K562 (cell line): ENCODE data around the gene CLEC18A. TPM values are rescaled to one million over a fixed set of nuclear protein-coding genes. Genes with fewer than 3 reads are reported as not detected.

Experiments used
- ATAC-seq: fragments of 200-7000 bp; cut with Tn5 transposase; 3 replicates; pipeline ENCODE4 v1.9.1; 2020; ENCODE audit warnings: moderate library complexity
- BruUV-seq: library from RNA; stranded (reverse); fragments of 400-500 nt; replicated peaks from 2 replicates; lab custom pipeline; 2021; lab: Mats Ljungman, UMichigan
- CTCF ChIA-PET: fragments of 300-600 bp; formaldehyde crosslinking; extraction: SDS; loops from one replicate; lab custom pipeline; 2021; ENCODE audit warnings: low intra/inter-chr PET ratio; lab: Yijun Ruan, JAX
- POLR2A ChIA-PET: fragments of 300-600, 350-650 bp; sonication (Branson Sonifier 250); formaldehyde crosslinking; extraction: SDS; loops from one replicate; lab custom pipeline; 2021; ENCODE audit warnings: antibody characterized with exemption, inconsistent platforms; lab: Yijun Ruan, JAX
- DNase-seq, 4 experiments: peaks; one replicate each; pipeline versions ENCODE4 v3.0.0 to v3.0.0-alpha.2; 2011 to 2018; ENCODE audit warnings: low spot score in 3 of 4, mixed read lengths in 3 of 4; ENCODE audit errors: extremely low read depth in 1 of 4
- FAIRE-seq: peaks from 2 replicates; lab custom pipeline; 2011; peaks lifted over from hg19 to GRCh38; lab: Jason Lieb, UNC
- H2AFZ ChIP-seq: 2 replicates; pipeline ENCODE4 v1.6.0; 2011; ENCODE audit warnings: low read depth, low read length, control low read depth, inconsistent platforms
- H3K27ac ChIP-seq: fragments of 200-600 bp; 3 replicates; pipeline ENCODE4 v1.8.0; 2011; ENCODE audit warnings: low read depth, mild to moderate bottlenecking, control low read depth, inconsistent platforms, low read length, moderate library complexity, mixed read lengths; ENCODE audit errors: extremely low read depth
- H3K27me3 ChIP-seq, 2 experiments: fragments of 300-600 bp in 1 of 2; 2 replicates in 1 of 2; 3 replicates in 1 of 2; pipeline versions ENCODE4 v1.6.0 to v1.8.0; 2011; ENCODE audit warnings: inconsistent platforms in 2 of 2, low read length in 2 of 2, mild to moderate bottlenecking in 1 of 2, mixed read lengths in 1 of 2, moderate library complexity in 1 of 2; ENCODE audit not compliant: control insufficient read depth in 2 of 2, insufficient read depth in 2 of 2
- H3K36me3 ChIP-seq: fragments of 300-600 bp; 3 replicates; pipeline ENCODE4 v1.8.0; 2011; ENCODE audit warnings: mild to moderate bottlenecking, low read length, inconsistent platforms; ENCODE audit not compliant: control insufficient read depth, insufficient read depth
- H3K4me1 ChIP-seq, 2 experiments: fragments of 200-600 bp in 1 of 2; replicated peaks in 1 of 2; 2 replicates in 1 of 2; 3 replicates in 1 of 2; pipeline versions ENCODE4 v1.5.1 to v1.8.0; 2011; ENCODE audit warnings: inconsistent platforms in 2 of 2, low read length in 2 of 2, mild to moderate bottlenecking in 1 of 2, mixed read lengths in 1 of 2, moderate library complexity in 1 of 2; ENCODE audit not compliant: control insufficient read depth in 2 of 2, insufficient read depth in 2 of 2
- H3K4me2 ChIP-seq: 2 replicates; pipeline ENCODE4 v1.6.1; 2011; ENCODE audit warnings: low read length, control low read depth, inconsistent platforms, mixed read lengths; ENCODE audit not compliant: insufficient read depth
- H3K4me3 ChIP-seq: fragments of 200-600 bp; sonication (generic), shearing (Covaris generic); 2 replicates; pipeline ENCODE4 v1.5.1; 2016; ENCODE audit warnings: control low read depth, inconsistent platforms
- H3K79me2 ChIP-seq: fragments of 200-600 bp; 3 replicates; pipeline ENCODE4 v1.8.0; 2011; ENCODE audit warnings: low read length, inconsistent platforms; ENCODE audit not compliant: control insufficient read depth, insufficient read depth
- H3K9ac ChIP-seq, 2 experiments: 2 replicates each; pipeline versions ENCODE4 v1.6.0 to v1.6.1; 2011; ENCODE audit warnings: low read depth in 2 of 2, low read length in 2 of 2, control low read depth in 1 of 2, inconsistent platforms in 1 of 2, mild to moderate bottlenecking in 1 of 2, mixed read lengths in 1 of 2; ENCODE audit not compliant: insufficient read depth in 1 of 2
- H3K9me1 ChIP-seq: one replicate; pipeline ENCODE4 v1.6.0; 2011; ENCODE audit warnings: inconsistent platforms, mild to moderate bottlenecking, low read length, moderate library complexity; ENCODE audit not compliant: control insufficient read depth, insufficient read depth
- H3K9me3 ChIP-seq: replicated peaks from 2 replicates; pipeline ENCODE4 v1.5.1; 2011; ENCODE audit warnings: low read depth, low read length, inconsistent platforms; ENCODE audit not compliant: control insufficient read depth, insufficient read depth
- H4K20me1 ChIP-seq: replicated peaks from 2 replicates; pipeline ENCODE4 v1.6.1; 2011; ENCODE audit warnings: low read length, inconsistent platforms, mixed read lengths; ENCODE audit not compliant: control insufficient read depth, insufficient read depth
- KAT2B ChIP-seq: IDR thresholded peaks from one replicate; pipeline ENCODE4 v1.6.1; 2012; ENCODE audit warnings: low read depth, mild to moderate bottlenecking, control low read depth, inconsistent platforms, low read length, moderate library complexity
- MEF2A ChIP-seq: IDR thresholded peaks from 2 replicates; pipeline ENCODE4 v1.6.1; 2011; ENCODE audit warnings: low read depth, mild to moderate bottlenecking, low read length, moderate library complexity; ENCODE audit not compliant: control insufficient read depth
- PHF21A ChIP-seq: fragments of 450-650 bp; IDR thresholded peaks from 2 replicates; pipeline ENCODE4 v1.6.1; 2017; ENCODE audit warnings: low read depth, borderline replicate concordance
- POLR2A ChIP-seq: fragments of 450-650 bp; conservative IDR thresholded peaks from 2 replicates; pipeline ENCODE4 v1.6.1; 2016
- RAD51 ChIP-seq: fragments of 450-650 bp; IDR thresholded peaks from 2 replicates; pipeline ENCODE4 v1.7.1; 2016; ENCODE audit warnings: low read depth, mild to moderate bottlenecking, borderline replicate concordance
- ZNF449 ChIP-seq: fragments of 250-450 bp; sonication (Bioruptor Pico); IDR thresholded peaks from 2 replicates; pipeline ENCODE4 v1.8.0; 2022; ENCODE audit warnings: moderate library complexity, mild to moderate bottlenecking, inconsistent platforms
- WGBS: fragments of 100-300 bp; shearing (Covaris generic); methylation state at CpG from one replicate; pipeline ENCODE4 v1.1.6; 2016; ENCODE audit warnings: low coverage, mixed read lengths; ENCODE audit not compliant: insufficient coverage; ENCODE audit errors: missing lambda C conversion rate; 5-methylcytosine and 5-hydroxymethylcytosine counted together
- in situ Hi-C: fragments of 300-500 bp; cut with MboI; formaldehyde crosslinking; loops from 4 replicates; pipeline ENCODE4 v1.15.0; 2018; ENCODE audit warnings: inconsistent platforms, mixed read lengths
- intact Hi-C: fragments of 100-400 bp; cut with micrococcal nuclease; formaldehyde crosslinking; loops from 2 replicates; pipeline ENCODE4 v1.14.2; 2022
- polyA plus RNA-seq, 8 experiments: library from polyadenylated mRNA; depleted of rRNA in 4 of 8; stranded (reverse) in 5 of 8; unstranded in 3 of 8; fragments of >200 nt; fragmentation: Nextera tagmentation in 2 of 8; fragmentation: Illumina TruSeq in 1 of 8; extraction: Ambion mirVana in 2 of 8; extraction: Trizol in 1 of 8; gene quantifications; 2 replicates each; pipeline versions ENCODE4 v1.2.1 to v1.2.3, GENCODE V29; 2011 to 2014; ENCODE audit warnings: inconsistent platforms in 1 of 8, missing spikeins in 1 of 8
- total RNA-seq, 7 experiments: library from RNA; depleted of rRNA in 6 of 7; stranded (reverse); fragments of >200 nt in 6 of 7; fragmentation: Illumina TruSeq in 2 of 7; extraction: Trizol in 2 of 7; gene quantifications; 2 replicates each; pipeline versions ENCODE4 v1.2.1 to v1.2.3, GENCODE V29; 2011 to 2021; ENCODE audit warnings: low replicate concordance in 1 of 7
- TF ChIP-seq, protein P1 (sequence below): sonication (generic); formaldehyde crosslinking; IDR thresholded peaks from 2 replicates; pipeline ENCODE4 v1.8.1; 2023; ENCODE audit warnings: mild to moderate bottlenecking, missing genetic modification reagents
- TF ChIP-seq, protein P2 (sequence below): fragments of 450-650 bp; IDR thresholded peaks from 2 replicates; pipeline ENCODE4 v1.6.1; 2016; ENCODE audit warnings: low read depth
- TF ChIP-seq, protein P3 (sequence below): IDR thresholded peaks from 2 replicates; pipeline ENCODE4 v1.6.1; 2016; ENCODE audit warnings: missing genetic modification characterization, missing compliant biosample characterization

Gene CLEC18A
- total and polyA plus RNA-seq, 9 of the 15 experiments (the other 6 are each of a cell fraction or from before 2014, with no cell fraction given), result 0.08 to 0.33 (median 0.23) TPM; not detected in 2

- Histone ChIP-seq H3K9me1 (no peaks in the 10 kb centered on the region), H3K79me2 (no peaks in the 10 kb centered on the region), H3K4me2 (no peak overlapping the region), H3K36me3 (peaks cover 13% of the 10 kb centered on the region; the same call in 2 of the 3 replicates), H4K20me1 (no peaks in the 10 kb centered on the region), H2AFZ (no peak overlapping the region), H3K4me3 (no peak overlapping the region), H3K27me3 (no peaks in the 10 kb centered on the region), H3K9ac (no peak overlapping the region), H3K9me3 (no peaks in the 10 kb centered on the region), H3K4me1 (peaks cover 3% of the 10 kb centered on the region in 2 experiments; a peak in 2 of 5 replicates), H3K27ac (no peak overlapping the region)
- POLR2A ChIA-PET, result no interaction called here
- intact Hi-C loops, result no loop called here
- DNase-seq (no peak), ATAC-seq (no peak), FAIRE-seq (no peak)
- 94% methylated on average over 8 of the region's 8 CpGs for WGBS
- in situ Hi-C loops, result no loop called here
- no TSS peak for BruUV-seq
- TF ChIP-seq PHF21A, result no peak
- no peak for TF ChIP-seq RAD51
- no peak for TF ChIP-seq POLR2A
- TF ChIP-seq, protein P1, sequence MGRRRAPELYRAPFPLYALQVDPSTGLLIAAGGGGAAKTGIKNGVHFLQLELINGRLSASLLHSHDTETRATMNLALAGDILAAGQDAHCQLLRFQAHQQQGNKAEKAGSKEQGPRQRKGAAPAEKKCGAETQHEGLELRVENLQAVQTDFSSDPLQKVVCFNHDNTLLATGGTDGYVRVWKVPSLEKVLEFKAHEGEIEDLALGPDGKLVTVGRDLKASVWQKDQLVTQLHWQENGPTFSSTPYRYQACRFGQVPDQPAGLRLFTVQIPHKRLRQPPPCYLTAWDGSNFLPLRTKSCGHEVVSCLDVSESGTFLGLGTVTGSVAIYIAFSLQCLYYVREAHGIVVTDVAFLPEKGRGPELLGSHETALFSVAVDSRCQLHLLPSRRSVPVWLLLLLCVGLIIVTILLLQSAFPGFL (CRISPR knock-in tag), result no peak
- TF ChIP-seq, protein P2, sequence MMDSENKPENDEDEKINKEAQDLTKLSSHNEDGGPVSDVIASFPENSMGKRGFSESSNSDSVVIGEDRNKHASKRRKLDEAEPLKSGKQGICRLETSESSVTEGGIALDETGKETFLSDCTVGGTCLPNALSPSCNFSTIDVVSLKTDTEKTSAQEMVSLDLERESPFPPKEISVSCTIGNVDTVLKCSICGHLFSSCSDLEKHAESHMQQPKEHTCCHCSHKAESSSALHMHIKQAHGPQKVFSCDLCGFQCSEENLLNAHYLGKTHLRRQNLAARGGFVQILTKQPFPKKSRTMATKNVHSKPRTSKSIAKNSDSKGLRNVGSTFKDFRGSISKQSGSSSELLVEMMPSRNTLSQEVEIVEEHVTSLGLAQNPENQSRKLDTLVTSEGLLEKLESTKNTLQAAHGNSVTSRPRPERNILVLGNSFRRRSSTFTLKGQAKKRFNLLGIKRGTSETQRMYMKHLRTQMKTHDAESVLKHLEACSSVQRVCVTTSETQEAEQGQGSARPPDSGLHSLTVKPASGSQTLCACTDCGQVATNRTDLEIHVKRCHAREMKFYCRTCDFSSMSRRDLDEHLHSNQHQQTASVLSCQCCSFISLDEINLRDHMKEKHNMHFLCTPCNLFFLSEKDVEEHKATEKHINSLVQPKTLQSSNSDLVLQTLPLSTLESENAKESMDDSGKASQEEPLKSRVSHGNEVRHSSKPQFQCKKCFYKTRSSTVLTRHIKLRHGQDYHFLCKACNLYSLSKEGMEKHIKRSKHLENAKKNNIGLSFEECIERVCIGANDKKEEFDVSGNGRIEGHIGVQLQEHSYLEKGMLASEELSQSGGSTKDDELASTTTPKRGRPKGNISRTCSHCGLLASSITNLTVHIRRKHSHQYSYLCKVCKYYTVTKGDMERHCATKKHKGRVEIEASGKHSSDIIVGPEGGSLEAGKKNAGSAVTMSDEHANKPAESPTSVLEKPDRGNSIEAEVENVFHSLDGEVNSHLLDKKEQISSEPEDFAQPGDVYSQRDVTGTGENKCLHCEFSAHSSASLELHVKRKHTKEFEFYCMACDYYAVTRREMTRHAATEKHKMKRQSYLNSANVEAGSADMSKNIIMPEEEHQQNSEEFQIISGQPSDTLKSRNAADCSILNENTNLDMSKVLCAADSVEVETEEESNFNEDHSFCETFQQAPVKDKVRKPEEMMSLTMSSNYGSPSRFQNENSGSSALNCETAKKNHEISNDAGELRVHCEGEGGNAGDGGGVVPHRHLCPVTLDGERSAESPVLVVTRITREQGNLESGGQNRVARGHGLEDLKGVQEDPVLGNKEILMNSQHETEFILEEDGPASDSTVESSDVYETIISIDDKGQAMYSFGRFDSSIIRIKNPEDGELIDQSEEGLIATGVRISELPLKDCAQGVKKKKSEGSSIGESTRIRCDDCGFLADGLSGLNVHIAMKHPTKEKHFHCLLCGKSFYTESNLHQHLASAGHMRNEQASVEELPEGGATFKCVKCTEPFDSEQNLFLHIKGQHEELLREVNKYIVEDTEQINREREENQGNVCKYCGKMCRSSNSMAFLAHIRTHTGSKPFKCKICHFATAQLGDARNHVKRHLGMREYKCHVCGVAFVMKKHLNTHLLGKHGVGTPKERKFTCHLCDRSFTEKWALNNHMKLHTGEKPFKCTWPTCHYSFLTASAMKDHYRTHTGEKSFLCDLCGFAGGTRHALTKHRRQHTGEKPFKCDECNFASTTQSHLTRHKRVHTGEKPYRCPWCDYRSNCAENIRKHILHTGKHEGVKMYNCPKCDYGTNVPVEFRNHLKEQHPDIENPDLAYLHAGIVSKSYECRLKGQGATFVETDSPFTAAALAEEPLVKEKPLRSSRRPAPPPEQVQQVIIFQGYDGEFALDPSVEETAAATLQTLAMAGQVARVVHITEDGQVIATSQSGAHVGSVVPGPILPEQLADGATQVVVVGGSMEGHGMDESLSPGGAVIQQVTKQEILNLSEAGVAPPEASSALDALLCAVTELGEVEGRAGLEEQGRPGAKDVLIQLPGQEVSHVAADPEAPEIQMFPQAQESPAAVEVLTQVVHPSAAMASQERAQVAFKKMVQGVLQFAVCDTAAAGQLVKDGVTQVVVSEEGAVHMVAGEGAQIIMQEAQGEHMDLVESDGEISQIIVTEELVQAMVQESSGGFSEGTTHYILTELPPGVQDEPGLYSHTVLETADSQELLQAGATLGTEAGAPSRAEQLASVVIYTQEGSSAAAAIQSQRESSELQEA, result no peak
- no peak for TF ChIP-seq KAT2B
- no peak for TF ChIP-seq MEF2A
- TF ChIP-seq ZNF449 (CRISPR knock-in tag), result no peak
- TF ChIP-seq, protein P3, sequence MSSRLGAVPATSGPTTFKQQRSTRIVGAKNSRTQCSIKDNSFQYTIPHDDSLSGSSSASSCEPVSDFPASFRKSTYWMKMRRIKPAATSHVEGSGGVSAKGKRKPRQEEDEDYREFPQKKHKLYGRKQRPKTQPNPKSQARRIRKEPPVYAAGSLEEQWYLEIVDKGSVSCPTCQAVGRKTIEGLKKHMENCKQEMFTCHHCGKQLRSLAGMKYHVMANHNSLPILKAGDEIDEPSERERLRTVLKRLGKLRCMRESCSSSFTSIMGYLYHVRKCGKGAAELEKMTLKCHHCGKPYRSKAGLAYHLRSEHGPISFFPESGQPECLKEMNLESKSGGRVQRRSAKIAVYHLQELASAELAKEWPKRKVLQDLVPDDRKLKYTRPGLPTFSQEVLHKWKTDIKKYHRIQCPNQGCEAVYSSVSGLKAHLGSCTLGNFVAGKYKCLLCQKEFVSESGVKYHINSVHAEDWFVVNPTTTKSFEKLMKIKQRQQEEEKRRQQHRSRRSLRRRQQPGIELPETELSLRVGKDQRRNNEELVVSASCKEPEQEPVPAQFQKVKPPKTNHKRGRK, result no peak
- CTCF ChIA-PET, result no interaction called here
Measured at GRCh38 chr16:69909043-69909442, 42.1 kb upstream of the CLEC18A start.
